ENCODE results near the gene NMU. TPM values are rescaled to one million over a fixed set of nuclear protein-coding genes. Genes with fewer than 3 reads are reported as not detected.
"Not testable (repeated sequence)": the region's sequence is repeated elsewhere in the genome, so short reads cannot be mapped to it uniquely, and the experiment has no call there.

Gene NMU
- total RNA-seq, 2 experiments from 2014 or later: not detected

- Histone ChIP-seq H3K9me2 (ENCODE audit: insufficient read depth, low read length) (no peaks in the 10 kb centered on the region), H2AFZ (ENCODE audit: low read length) (peak overlapping the region; percentile 45; the same call in 1 of the 2 replicates), H3K9me3 (ENCODE audit: low read length) (peaks cover 6% of the 10 kb centered on the region; the same call in 1 of the 2 replicates), H3K36me3 (ENCODE audit: insufficient read depth, low read length) (no peaks in the 10 kb centered on the region), H3K27ac (ENCODE audit: low read depth, low read length, poor library complexity, severe bottlenecking) (no peak overlapping the region), H3K4me1 (ENCODE audit: insufficient read depth, low read length, poor library complexity, severe bottlenecking) (no peaks in the 10 kb centered on the region), H4K20me1 (ENCODE audit: insufficient read depth, low read length) (no peaks in the 10 kb centered on the region), H3K4me3 (ENCODE audit: low read depth, low read length, poor library complexity, severe bottlenecking) (no peak overlapping the region), H3K4me2 (ENCODE audit: low read length) (peak overlapping the region; percentile 9; the same call in 1 of the 2 replicates), H3K79me2 (ENCODE audit: insufficient read depth, low read depth, low read length) (no peaks in the 10 kb centered on the region)
- TF ChIP-seq EZH2phosphoT487 (IDR thresholded peaks at IDR 0.05; ENCODE audit: borderline replicate concordance, low read depth, low read length) (no peak), CTCF (conservative IDR thresholded peaks at IDR 0.05; ENCODE audit: low read length) (no peak)
- no TSS peak for BruUV-seq (replicated peaks)
- POLR2A ChIA-PET: interaction anchor here (1.2 kb wide), 1 partner anchor 31 kb away, joined by 3 read pairs; no protein-coding TSS in a partner anchor
- intact Hi-C loops (cut with micrococcal nuclease; ENCODE audit: unreplicated experiment): loop anchor here (1.0 to 2.0 kb wide), 2 partner anchors 207 to 369 kb away; partner anchors contain the start of gene SRD5A3
- CTCF ChIA-PET (ENCODE audit: unreplicated experiment): no interaction called here
- DNase-seq (ENCODE audit: low spot score): peak; percentile 10
Observed at GRCh38 chr4:55553441-55554201, 82.5 kb downstream of the NMU start.

- CTCF ChIA-PET (ENCODE audit: unreplicated experiment); H3K36me3 ChIP-seq (ENCODE audit: insufficient read depth, low read length); H4K20me1 ChIP-seq (ENCODE audit: insufficient read depth, low read length); H3K79me2 ChIP-seq (ENCODE audit: insufficient read depth, low read depth, low read length); H3K9me3 ChIP-seq (ENCODE audit: low read length); DNase-seq (ENCODE audit: low spot score); H3K4me1 ChIP-seq (ENCODE audit: insufficient read depth, low read length, poor library complexity, severe bottlenecking); H3K4me2 ChIP-seq (ENCODE audit: low read length); H3K9me2 ChIP-seq (ENCODE audit: insufficient read depth, low read length); intact Hi-C loops (cut with micrococcal nuclease; ENCODE audit: unreplicated experiment); H3K4me3 ChIP-seq (ENCODE audit: low read depth, low read length, poor library complexity, severe bottlenecking); BruUV-seq (replicated peaks); H3K27ac ChIP-seq (ENCODE audit: low read depth, low read length, poor library complexity, severe bottlenecking); H2AFZ ChIP-seq (ENCODE audit: low read length): not testable (repeated sequence)
- POLR2A ChIA-PET: interaction anchor here (0.6 kb wide), 1 partner anchor 318 kb away, joined by 3 read pairs; no protein-coding TSS in a partner anchor
Observed at GRCh38 chr4:55551964-55552363, 84.1 kb downstream of the NMU start.

GRCh38 chr4:55549888-55550287, 86.2 kb downstream of the NMU start:
- ChIA-PET CTCF (ENCODE audit: unreplicated experiment) (no interaction called here), POLR2A (interaction anchor here (1.1 kb wide), 1 partner anchor 8 kb away, joined by 5 read pairs; no protein-coding TSS in a partner anchor)
- no peak overlapping the region for H3K4me3 ChIP-seq (ENCODE audit: low read depth, low read length, poor library complexity, severe bottlenecking)
- intact Hi-C loops (cut with micrococcal nuclease; ENCODE audit: unreplicated experiment): loop anchor here (5.0 kb wide), 2 partner anchors 302 to 397 kb away; partner anchors contain the start of genes CEP135 and EXOC1
- H3K9me3 ChIP-seq (ENCODE audit: low read length): peaks cover 6% of the 10 kb centered on the region; the same call in 1 of the 2 replicates
- no TSS peak for BruUV-seq (replicated peaks)
- TF ChIP-seq EZH2phosphoT487 (IDR thresholded peaks at IDR 0.05; ENCODE audit: borderline replicate concordance, low read depth, low read length) (no peak), CTCF (conservative IDR thresholded peaks at IDR 0.05; ENCODE audit: low read length) (no peak)
- DNase-seq (ENCODE audit: low spot score): no peak
- H3K36me3 ChIP-seq (ENCODE audit: insufficient read depth, low read length): no peaks in the 10 kb centered on the region
- no peaks in the 10 kb centered on the region for H3K9me2 ChIP-seq (ENCODE audit: insufficient read depth, low read length)
- H3K27ac ChIP-seq (ENCODE audit: low read depth, low read length, poor library complexity, severe bottlenecking): no peak overlapping the region
- H3K79me2 ChIP-seq (ENCODE audit: insufficient read depth, low read depth, low read length): no peaks in the 10 kb centered on the region
- 0 out of 2 replicates have a peak, but pooled peaks cover 8% of the 10 kb centered on the region for H4K20me1 ChIP-seq (ENCODE audit: insufficient read depth, low read length)
- H3K4me2 ChIP-seq (ENCODE audit: low read length): no peak overlapping the region
- no peak overlapping the region for H2AFZ ChIP-seq (ENCODE audit: low read length)
- peaks cover 7% of the 10 kb centered on the region for H3K4me1 ChIP-seq (ENCODE audit: insufficient read depth, low read length, poor library complexity, severe bottlenecking)

All from OCI-LY7 (cell line).